NT2/D1 (cell line): ENCODE results near the gene NOTCH3.
A peak's percentile ranks its signal among the peaks of the same experiment; 100 is the strongest.

ENCODE experiments used
- DNase-seq: peaks from one replicate; pipeline ENCODE4 v3.0.0-alpha.2; 2011; ENCODE audit warnings: low read depth, low spot score
- H3K27me3 ChIP-seq: 2 replicates; pipeline ENCODE4 v1.6.0; 2011; ENCODE audit warnings: mild to moderate bottlenecking; ENCODE audit not compliant: insufficient read length, insufficient read depth
- H3K36me3 ChIP-seq: 2 replicates; pipeline ENCODE4 v1.6.1; 2011; ENCODE audit warnings: mild to moderate bottlenecking, low read length, mixed read lengths; ENCODE audit not compliant: insufficient read depth, insufficient read length
- H3K4me1 ChIP-seq: 2 replicates; pipeline ENCODE4 v1.5.1; 2011; ENCODE audit not compliant: insufficient read depth, insufficient read length
- H3K4me3 ChIP-seq: 2 replicates; pipeline ENCODE4 v1.5.1; 2011; ENCODE audit warnings: low read depth; ENCODE audit not compliant: insufficient read length
- H3K9ac ChIP-seq: 2 replicates; pipeline ENCODE4 v1.6.0; 2011; ENCODE audit warnings: low read depth; ENCODE audit not compliant: insufficient read length
- H3K9me3 ChIP-seq: 2 replicates; pipeline ENCODE4 v1.5.1; 2011; ENCODE audit warnings: mild to moderate bottlenecking, low read length; ENCODE audit not compliant: insufficient read depth
- SUZ12 ChIP-seq: IDR thresholded peaks from 2 replicates; pipeline ENCODE4 v1.6.1; 2011; ENCODE audit not compliant: insufficient read length, insufficient read depth; ENCODE audit errors: extremely low read depth
- YY1 ChIP-seq: IDR thresholded peaks from 2 replicates; pipeline ENCODE4 v1.6.1; 2011; ENCODE audit not compliant: insufficient read length, insufficient read depth
- ZNF274 ChIP-seq: IDR thresholded peaks from 2 replicates; pipeline ENCODE4 v1.6.1; 2011; ENCODE audit warnings: mild to moderate bottlenecking, low read depth, low read length

NOTCH3 gene

GRCh38 chr19:15200553-15201364 is at the start of gene NOTCH3:
NOTCH3 (minus strand) TSS chr19:15200995; CDS start chr19:15200905, 90 bp downstream.
- peak within 1 kb of the TSS; percentile 84 for H3K4me3 ChIP-seq
- peaks cover 7% of the 10 kb centered on the region for H3K4me1 ChIP-seq
- H3K27me3 ChIP-seq, result no peaks in the 10 kb centered on the region
- H3K9ac ChIP-seq, result peak within 1 kb of the TSS; percentile 90
- DNase-seq, result no peak
- TF ChIP-seq ZNF274 (no peak), YY1 (no peak), SUZ12 (no peak)
- peaks cover 24% of the 10 kb centered on the region for H3K36me3 ChIP-seq
- no peaks in the 10 kb centered on the region for H3K9me3 ChIP-seq

DNA sequence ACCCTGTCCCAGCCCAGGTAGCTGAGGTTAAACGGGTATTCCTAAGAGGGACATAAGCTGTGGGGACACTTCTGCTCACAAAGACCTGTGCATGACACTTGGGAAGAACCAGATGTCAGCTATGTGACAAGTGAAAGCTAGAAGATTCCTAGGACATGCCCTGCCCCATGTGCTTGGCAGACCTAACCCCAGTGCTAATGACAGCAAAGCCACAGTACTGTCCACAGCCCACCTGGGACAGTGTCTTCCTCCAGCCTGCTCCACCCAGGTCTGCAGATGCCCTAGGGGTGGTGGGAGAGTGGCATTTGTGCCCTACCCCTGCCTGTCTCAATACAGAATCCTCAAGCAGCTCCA is 49.8 kb upstream of the NOTCH3 start:
- H3K36me3 ChIP-seq, result peaks cover 97% of the 10 kb centered on the region
- no peak overlapping the region for H3K9ac ChIP-seq
- peaks cover 35% of the 10 kb centered on the region for H3K4me1 ChIP-seq
- no peak for DNase-seq
- H3K4me3 ChIP-seq, result no peak overlapping the region
- TF ChIP-seq SUZ12, result no peak
- no peaks in the 10 kb centered on the region for H3K9me3 ChIP-seq
- no peaks in the 10 kb centered on the region for H3K27me3 ChIP-seq

DNA sequence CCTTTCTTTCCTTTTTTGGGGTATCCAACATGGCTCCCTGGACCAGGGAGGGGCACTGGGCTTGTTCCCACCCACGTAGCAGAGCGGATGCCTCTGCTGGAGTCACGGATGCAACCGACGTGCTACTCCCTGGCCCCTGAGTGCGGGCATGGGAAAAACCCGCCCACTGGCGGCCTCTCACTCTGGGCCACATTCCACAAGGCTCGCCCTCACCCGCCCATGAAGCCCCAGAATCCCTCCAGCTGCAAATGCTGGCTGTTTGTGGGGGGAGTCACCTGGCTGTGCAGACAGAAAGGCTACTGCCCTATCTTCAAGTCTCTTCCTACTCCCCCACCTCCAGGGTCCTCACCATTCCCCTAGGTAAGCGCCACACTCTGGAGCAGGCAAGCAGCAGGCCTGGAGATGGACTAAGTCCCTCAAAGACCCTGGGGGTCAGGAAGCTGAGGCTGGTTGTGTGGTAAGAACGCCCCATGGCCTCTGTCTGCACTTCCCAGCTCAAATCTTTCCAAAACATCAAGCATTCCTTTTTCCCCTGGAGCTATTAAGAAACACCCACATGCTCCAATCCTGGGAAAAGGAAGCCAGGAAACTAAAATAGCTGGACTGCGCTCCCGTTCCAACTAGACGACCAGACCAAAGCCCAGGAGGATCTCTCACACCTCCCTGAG is 49.3 kb upstream of the NOTCH3 start:
- no peak overlapping the region for H3K9ac ChIP-seq
- H3K4me1 ChIP-seq, result peaks cover 35% of the 10 kb centered on the region
- H3K4me3 ChIP-seq, result no peak overlapping the region
- DNase-seq, result no peak
- no peaks in the 10 kb centered on the region for H3K27me3 ChIP-seq
- TF ChIP-seq YY1 (no peak), SUZ12 (no peak), ZNF274 (no peak)
- H3K36me3 ChIP-seq, result peaks cover 97% of the 10 kb centered on the region
- H3K9me3 ChIP-seq, result no peaks in the 10 kb centered on the region

- DNase-seq, result no peak
- peaks cover 97% of the 10 kb centered on the region for H3K36me3 ChIP-seq
- H3K9ac ChIP-seq, result no peak overlapping the region
- H3K27me3 ChIP-seq, result no peaks in the 10 kb centered on the region
- H3K9me3 ChIP-seq, result no peaks in the 10 kb centered on the region
- peaks cover 35% of the 10 kb centered on the region for H3K4me1 ChIP-seq
- no peak for TF ChIP-seq ZNF274
- TF ChIP-seq SUZ12, result no peak
- no peak for TF ChIP-seq YY1
- no peak overlapping the region for H3K4me3 ChIP-seq
Measured at GRCh38 chr19:15249528-15249874, 48.7 kb upstream of the NOTCH3 start.

- H3K9ac ChIP-seq, result no peak overlapping the region
- H3K4me1 ChIP-seq, result peaks cover 35% of the 10 kb centered on the region
- no peaks in the 10 kb centered on the region for H3K9me3 ChIP-seq
- no peak for DNase-seq
- H3K4me3 ChIP-seq, result no peak overlapping the region
- H3K27me3 ChIP-seq, result no peaks in the 10 kb centered on the region
- TF ChIP-seq ZNF274 (no peak), YY1 (no peak), SUZ12 (no peak)
- H3K36me3 ChIP-seq, result peaks cover 96% of the 10 kb centered on the region
Measured at GRCh38 chr19:15248648-15249527, 48.1 kb upstream of the NOTCH3 start.

DNA sequence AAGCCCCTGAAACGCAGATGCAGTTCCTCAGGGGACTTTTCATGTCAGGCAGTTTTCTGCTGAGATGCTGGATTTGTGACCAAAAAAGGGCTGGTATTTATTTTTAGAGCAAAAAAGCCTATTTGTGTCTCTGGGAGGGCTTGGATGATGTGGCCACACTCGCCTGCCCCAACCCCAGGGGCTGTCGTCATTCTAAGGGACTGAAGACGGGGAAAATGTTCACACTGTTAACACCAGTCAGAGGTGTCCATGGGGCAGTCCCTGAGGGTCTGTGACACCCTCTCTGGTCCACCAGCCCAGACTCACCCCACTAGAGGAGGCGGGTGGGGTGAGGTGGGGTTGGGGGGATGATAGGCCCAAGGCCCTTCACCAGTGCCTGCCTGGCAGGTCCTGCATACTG is 47.3 kb upstream of the NOTCH3 start:
- no peak for DNase-seq
- peaks cover 37% of the 10 kb centered on the region for H3K4me1 ChIP-seq
- no peak overlapping the region for H3K4me3 ChIP-seq

GRCh38 chr19:15247107-15248014 is 46.6 kb upstream of the NOTCH3 start:
- H3K9ac ChIP-seq, result no peak overlapping the region
- H3K36me3 ChIP-seq, result peaks cover 93% of the 10 kb centered on the region

More for the DNA sequence above, 47.3 kb upstream of the NOTCH3 start:
- no peak overlapping the region for H3K9ac ChIP-seq
- peaks cover 96% of the 10 kb centered on the region for H3K36me3 ChIP-seq
- no peaks in the 10 kb centered on the region for H3K27me3 ChIP-seq
- no peaks in the 10 kb centered on the region for H3K9me3 ChIP-seq
- TF ChIP-seq ZNF274 (no peak), SUZ12 (no peak), YY1 (no peak)

More at GRCh38 chr19:15247107-15248014, 46.6 kb upstream of the NOTCH3 start:
- no peak for DNase-seq
- no peaks in the 10 kb centered on the region for H3K9me3 ChIP-seq
- no peak for TF ChIP-seq YY1
- no peak for TF ChIP-seq ZNF274
- no peak for TF ChIP-seq SUZ12
- H3K4me1 ChIP-seq, result peaks cover 29% of the 10 kb centered on the region
- no peaks in the 10 kb centered on the region for H3K27me3 ChIP-seq
- H3K4me3 ChIP-seq, result no peak overlapping the region
